Lower leg skin (tissue), 4 donors: Measurements from ENCODE around the gene AREG. TPM values are rescaled to one million over a fixed set of nuclear protein-coding genes. Genes with fewer than 3 reads are reported as not detected.
A peak's percentile ranks its signal among the peaks of the same experiment; 100 is the strongest.
"Not testable (repeated sequence)": the region's sequence is repeated elsewhere in the genome, so short reads cannot be mapped to it uniquely, and the experiment has no call there.

Experiments used
- DNase-seq, 2 donors: peaks; one replicate each; pipeline ENCODE4 v3.0.0-alpha.2; 2019; ENCODE audit warnings: low spot score in 2 of 2
- H3K4me3 ChIP-seq: fragments of 200-600 bp; sonication (generic); 2 replicates; pipeline ENCODE4 v1.5.1; 2017; ENCODE audit warnings: mild to moderate bottlenecking, low read depth; ENCODE audit not compliant: poor library complexity, severe bottlenecking
- POLR2A ChIP-seq, 2 donors: fragments of 450-650 bp; IDR thresholded peaks; one replicate each; pipeline ENCODE4 v1.6.1; 2016 to 2017; ENCODE audit warnings: antibody characterized with exemption in 2 of 2, mild to moderate bottlenecking in 1 of 2, moderate library complexity in 1 of 2
- WGBS, 2 donors: methylation state at CpG; one replicate each; pipeline ENCODE4 v1.1.5; 2018; 5-methylcytosine and 5-hydroxymethylcytosine counted together
- intact Hi-C: fragments of 100-400 bp; cut with DNase I; formaldehyde crosslinking; loops from one replicate; pipeline ENCODE4 v1.15.0; 2023; ENCODE audit warnings: low total_unique reads
- total RNA-seq, 4 donors: library from RNA; depleted of rRNA; stranded (reverse); fragments of >200 nt; gene quantifications; one replicate each; pipeline ENCODE4 v1.1.0, GENCODE V29; 2016
- TF ChIP-seq, protein P1 (sequence below), 3 donors: fragments of 450-650 bp; IDR thresholded peaks; one replicate each; pipeline ENCODE4 v1.5.1; 2016; ENCODE audit warnings: antibody characterized with exemption in 3 of 3, mild to moderate bottlenecking in 3 of 3, moderate library complexity in 2 of 3

AREG gene, protein sequence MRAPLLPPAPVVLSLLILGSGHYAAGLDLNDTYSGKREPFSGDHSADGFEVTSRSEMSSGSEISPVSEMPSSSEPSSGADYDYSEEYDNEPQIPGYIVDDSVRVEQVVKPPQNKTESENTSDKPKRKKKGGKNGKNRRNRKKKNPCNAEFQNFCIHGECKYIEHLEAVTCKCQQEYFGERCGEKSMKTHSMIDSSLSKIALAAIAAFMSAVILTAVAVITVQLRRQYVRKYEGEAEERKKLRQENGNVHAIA
- total RNA-seq = 10 to 100 TPM in 3 of 4 donors, 1 to 10 TPM in 1; 7.4 to 15.2 (median 11.6) TPM

DNA sequence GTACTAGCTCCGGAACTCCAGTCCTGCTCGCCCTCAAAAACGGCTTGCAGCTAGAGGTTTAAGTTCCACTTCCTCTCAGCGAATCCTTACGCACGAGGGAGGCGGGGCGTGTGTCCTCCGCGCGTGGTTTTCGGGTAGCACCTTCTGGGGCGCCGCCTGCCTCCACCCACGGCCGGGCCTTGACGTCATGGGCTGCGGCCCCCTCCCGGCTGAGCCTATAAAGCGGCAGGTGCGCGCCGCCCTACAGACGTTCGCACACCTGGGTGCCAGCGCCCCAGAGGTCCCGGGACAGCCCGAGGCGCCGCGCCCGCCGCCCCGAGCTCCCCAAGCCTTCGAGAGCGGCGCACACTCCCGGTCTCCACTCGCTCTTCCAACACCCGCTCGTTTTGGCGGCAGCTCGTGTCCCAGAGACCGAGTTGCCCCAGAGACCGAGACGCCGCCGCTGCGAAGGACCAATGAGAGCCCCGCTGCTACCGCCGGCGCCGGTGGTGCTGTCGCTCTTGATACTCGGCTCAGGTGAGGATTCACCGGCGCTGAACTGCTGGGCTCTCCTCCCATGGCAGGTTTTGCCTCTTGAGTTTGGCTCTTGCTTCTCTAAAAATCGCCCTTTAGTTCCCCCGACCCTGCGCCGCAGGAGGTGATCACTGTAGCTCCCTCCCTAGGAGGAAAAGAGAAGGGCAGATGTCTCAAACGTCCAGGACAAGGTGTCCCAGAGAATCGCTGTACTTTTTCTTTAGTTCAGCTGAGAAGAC lies at the start of gene AREG:
TSS of gene AREG (plus strand) at position 246 of the 752 bp plus-strand sequence. CDS start at position 456, 210 bp downstream.
- DNase-seq = peak; percentile 79 to 96
- 0 to 1% methylated on average over 33 to 55 of the region's 64 CpGs for WGBS, 2 donors
- TF ChIP-seq, protein P1, sequence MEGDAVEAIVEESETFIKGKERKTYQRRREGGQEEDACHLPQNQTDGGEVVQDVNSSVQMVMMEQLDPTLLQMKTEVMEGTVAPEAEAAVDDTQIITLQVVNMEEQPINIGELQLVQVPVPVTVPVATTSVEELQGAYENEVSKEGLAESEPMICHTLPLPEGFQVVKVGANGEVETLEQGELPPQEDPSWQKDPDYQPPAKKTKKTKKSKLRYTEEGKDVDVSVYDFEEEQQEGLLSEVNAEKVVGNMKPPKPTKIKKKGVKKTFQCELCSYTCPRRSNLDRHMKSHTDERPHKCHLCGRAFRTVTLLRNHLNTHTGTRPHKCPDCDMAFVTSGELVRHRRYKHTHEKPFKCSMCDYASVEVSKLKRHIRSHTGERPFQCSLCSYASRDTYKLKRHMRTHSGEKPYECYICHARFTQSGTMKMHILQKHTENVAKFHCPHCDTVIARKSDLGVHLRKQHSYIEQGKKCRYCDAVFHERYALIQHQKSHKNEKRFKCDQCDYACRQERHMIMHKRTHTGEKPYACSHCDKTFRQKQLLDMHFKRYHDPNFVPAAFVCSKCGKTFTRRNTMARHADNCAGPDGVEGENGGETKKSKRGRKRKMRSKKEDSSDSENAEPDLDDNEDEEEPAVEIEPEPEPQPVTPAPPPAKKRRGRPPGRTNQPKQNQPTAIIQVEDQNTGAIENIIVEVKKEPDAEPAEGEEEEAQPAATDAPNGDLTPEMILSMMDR (IDR thresholded peaks at IDR 0.05) = no peak
- no peak for TF ChIP-seq POLR2A (IDR thresholded peaks at IDR 0.05)
- H3K4me3 ChIP-seq = peak within 1 kb of the TSS; percentile 38
- intact Hi-C loops = no loop called here

DNA sequence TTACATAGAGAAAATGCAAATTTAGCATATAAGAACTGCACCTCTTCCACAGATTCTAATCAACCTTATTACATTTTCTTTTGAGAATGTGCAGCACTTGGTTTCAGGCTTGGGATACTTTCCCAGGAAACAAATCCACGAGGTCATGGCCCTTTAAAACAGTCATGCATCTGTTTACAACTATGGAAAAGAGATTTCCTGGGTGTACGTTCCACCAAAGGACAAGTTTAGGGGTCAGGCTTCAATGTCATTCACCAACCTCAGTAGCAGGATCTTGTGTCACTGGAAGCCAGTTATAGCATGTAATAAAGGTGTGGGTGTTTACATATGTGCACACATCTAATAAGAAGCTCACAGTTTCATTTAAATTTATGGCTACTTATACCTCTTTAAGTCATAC lies 49.3 kb upstream of the AREG start:
- DNase-seq = no peak
- TF ChIP-seq POLR2A (IDR thresholded peaks at IDR 0.05) = no peak
- TF ChIP-seq, protein P1 (IDR thresholded peaks at IDR 0.05) = no peak
- intact Hi-C loops = no loop called here
- WGBS, 2 donors = 46 to 51% methylated on average over 2 of the region's 2 CpGs
- no peak overlapping the region for H3K4me3 ChIP-seq

DNA sequence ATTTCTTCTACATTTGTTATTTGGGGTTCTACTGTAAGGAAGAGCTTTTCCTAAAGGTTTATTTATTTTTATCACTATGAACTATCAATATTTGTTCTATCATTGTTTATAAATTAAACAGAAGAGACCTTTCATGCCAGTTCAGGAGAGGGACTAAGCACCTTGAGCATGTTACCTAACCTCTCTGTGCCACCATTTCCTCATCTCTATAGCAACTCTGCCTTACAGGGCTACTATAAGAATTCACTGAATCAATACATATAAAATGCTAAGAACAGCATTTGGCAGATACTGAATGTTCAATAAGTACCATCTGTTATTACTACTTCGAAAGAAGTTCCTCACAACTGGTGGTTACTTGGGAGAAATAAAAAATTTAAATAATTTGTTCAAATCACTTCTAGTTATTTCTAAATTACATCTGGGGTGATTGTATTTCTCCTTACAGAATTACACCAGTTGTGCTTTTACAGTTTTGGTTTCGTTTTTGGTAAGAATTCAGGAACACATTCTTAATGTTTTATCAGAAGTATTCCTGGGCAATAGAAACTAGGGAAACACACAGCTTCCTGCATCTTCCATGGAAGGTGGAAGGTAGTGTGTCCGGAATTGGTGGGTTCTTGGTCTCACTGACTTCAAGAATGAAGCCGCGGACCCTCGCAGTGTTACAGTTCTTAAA lies 47.0 kb upstream of the AREG start:
- intact Hi-C loops = no loop called here
- WGBS, 2 donors = 61 to 74% methylated on average over 6 of the region's 6 CpGs
- no peak for DNase-seq
- TF ChIP-seq, protein P1 (IDR thresholded peaks at IDR 0.05) = no peak
- no peak for TF ChIP-seq POLR2A (IDR thresholded peaks at IDR 0.05)
- H3K4me3 ChIP-seq = no peak overlapping the region

DNA sequence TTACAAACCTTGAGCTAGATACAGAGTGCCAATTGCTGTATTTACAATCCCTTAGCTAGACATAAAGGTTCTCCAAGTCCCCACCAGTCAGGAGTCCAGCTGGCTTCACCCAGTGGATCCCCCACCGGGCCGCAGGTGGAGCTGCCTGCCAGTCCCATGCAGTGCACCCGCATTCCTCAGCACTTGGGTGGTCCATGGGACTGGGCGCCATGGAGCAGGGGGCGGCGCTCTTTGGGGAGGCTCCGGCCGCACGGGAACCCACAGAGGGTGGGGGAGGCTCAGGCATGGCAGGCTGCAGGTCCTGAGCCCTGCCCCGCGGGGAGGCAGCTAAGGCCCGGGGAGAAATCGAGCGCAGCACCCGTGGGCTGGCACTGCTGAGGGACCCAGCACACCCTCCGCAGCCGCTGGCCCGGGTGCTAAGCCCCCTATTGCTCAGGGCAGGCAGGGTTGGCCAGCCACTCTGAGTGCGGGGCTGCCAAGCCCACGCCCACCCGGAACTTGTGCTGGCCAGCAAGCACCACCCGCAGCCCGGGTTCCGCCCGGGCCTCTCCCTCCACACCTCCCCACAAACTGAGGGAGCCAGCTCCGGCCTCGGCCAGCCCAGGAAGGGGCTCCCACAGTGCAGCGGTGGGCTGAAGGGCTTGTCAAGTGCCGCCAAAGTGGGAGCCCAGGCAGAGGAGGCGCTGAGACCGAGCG lies 45.9 kb upstream of the AREG start:
- DNase-seq, intact Hi-C loops, H3K4me3 ChIP-seq: not testable (repeated sequence)
- 67 to 90% methylated on average over 6 to 12 of the region's 32 CpGs for WGBS, 2 donors

DNA sequence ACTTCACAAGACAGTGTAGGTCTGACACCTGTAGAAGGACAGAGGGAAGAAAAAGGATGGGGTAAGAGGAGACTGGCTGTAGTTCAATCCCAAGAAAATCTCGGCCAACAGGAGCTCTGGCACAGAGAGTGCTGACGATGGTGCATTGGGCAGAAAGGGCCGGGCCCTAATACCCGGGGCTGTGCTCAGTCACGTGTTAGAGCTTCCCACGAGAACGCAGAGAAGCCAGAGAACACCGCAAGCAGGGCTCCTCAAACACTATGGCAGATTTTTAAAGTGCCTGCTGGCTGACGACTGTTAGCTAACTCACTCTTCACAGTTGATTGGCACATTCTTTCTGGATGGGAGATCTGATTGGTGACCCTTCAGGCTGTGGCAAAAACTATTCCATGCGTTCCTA lies 44.5 kb upstream of the AREG start:
- WGBS, 2 donors = 74% methylated on average over 10 of the region's 10 CpGs
- DNase-seq = no peak
- TF ChIP-seq, protein P1 (IDR thresholded peaks at IDR 0.05) = no peak
- TF ChIP-seq POLR2A (IDR thresholded peaks at IDR 0.05) = no peak
- intact Hi-C loops = no loop called here
- H3K4me3 ChIP-seq = no peak overlapping the region
